NT2/D1 (cell line): ENCODE results near the gene NAV2.

Source experiments
- SUZ12 ChIP-seq: IDR thresholded peaks from 2 replicates; pipeline ENCODE4 v1.6.1; 2011; ENCODE audit not compliant: insufficient read length, insufficient read depth; ENCODE audit errors: extremely low read depth
- YY1 ChIP-seq: IDR thresholded peaks from 2 replicates; pipeline ENCODE4 v1.6.1; 2011; ENCODE audit not compliant: insufficient read length, insufficient read depth
- ZNF274 ChIP-seq: IDR thresholded peaks from 2 replicates; pipeline ENCODE4 v1.6.1; 2011; ENCODE audit warnings: mild to moderate bottlenecking, low read depth, low read length

DNA sequence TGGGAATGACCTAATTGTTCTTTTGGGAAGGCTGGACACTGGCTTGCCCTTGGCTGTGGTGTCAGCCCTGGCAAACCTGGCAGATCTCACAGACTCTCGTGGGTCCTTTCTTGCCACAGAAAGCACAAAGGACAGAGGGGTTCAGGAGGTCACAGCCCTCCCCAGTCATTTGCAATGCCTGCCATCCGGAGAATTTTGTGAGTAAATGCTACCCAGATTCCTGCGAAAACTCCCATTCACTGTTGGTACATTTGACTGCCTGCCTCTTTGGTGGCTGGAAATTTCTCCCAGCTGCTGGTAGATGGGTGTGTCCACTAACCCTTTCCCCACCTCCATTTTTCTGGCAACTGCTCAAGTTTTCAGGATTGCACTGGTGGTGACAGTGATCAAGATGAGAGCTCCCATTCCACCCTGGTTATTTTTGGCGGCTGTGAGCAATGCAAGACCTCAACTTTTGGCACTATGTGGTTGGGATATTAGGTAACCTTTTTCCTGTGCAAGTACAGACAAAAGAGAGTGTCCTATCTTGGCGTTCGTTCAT lies 155.7 kb downstream of the NAV2 start:
- TF ChIP-seq ZNF274 (no peak), YY1 (no peak), SUZ12 (no peak)
